Cardiac muscle cell (in vitro differentiated cells and primary cell): ENCODE measurements around the gene HOXB3. TPM values are rescaled to one million over a fixed set of nuclear protein-coding genes. Genes with fewer than 3 reads are reported as not detected.
A peak's percentile ranks its signal among the peaks of the same experiment; 100 is the strongest.

Experiments
- DNase-seq, 2 donors: peaks; one replicate each; pipeline versions ENCODE4 v3.0.0 to v3.0.0-alpha.2; 2010 to 2017; ENCODE audit warnings: low read depth in 1 of 2, low spot score in 1 of 2
- H3K27ac ChIP-seq: fragments of 200-600 bp; sonication (generic); 2 replicates; pipeline ENCODE4 v1.5.1; 2016
- H3K27me3 ChIP-seq: fragments of 200-600 bp; sonication (generic); 2 replicates; pipeline ENCODE4 v1.6.0; 2016; ENCODE audit warnings: control low read depth
- H3K36me3 ChIP-seq: fragments of 200-600 bp; sonication (generic); 2 replicates; pipeline ENCODE4 v1.5.1; 2016; ENCODE audit warnings: control low read depth
- H3K4me1 ChIP-seq: fragments of 200-600 bp; sonication (generic); 2 replicates; pipeline ENCODE4 v1.8.1; 2017; ENCODE audit warnings: low read depth, mild to moderate bottlenecking, mixed run types
- H3K4me3 ChIP-seq: fragments of 200-600 bp; sonication (generic); 2 replicates; pipeline ENCODE4 v1.5.1; 2016; ENCODE audit warnings: mild to moderate bottlenecking
- H3K9me3 ChIP-seq: fragments of 200-600 bp; sonication (generic); 2 replicates; pipeline ENCODE4 v1.5.1; 2017; ENCODE audit warnings: low read depth, mild to moderate bottlenecking, control low read depth
- polyA plus RNA-seq: library from polyadenylated mRNA; unstranded; fragments of >200 nt; fragmentation: Nextera tagmentation; extraction: Ambion mirVana; gene quantifications from 2 replicates; pipeline ENCODE4 v1.2.1, GENCODE V29; 2016
- total RNA-seq: library from RNA; depleted of rRNA; stranded (reverse); fragments of >200 nt; gene quantifications from 2 replicates; pipeline ENCODE4 v1.2.3, GENCODE V29; 2016
- TF ChIP-seq, protein P1 (sequence below): IDR thresholded peaks from 2 replicates; pipeline ENCODE4 v1.5.1; 2012; ENCODE audit warnings: low read depth, mild to moderate bottlenecking, low read length

HOXB3 gene
- total RNA-seq (37.7 and 42.4 TPM in 2 replicates), polyA plus RNA-seq (24.7 and 24.9 TPM in 2 replicates)

DNA sequence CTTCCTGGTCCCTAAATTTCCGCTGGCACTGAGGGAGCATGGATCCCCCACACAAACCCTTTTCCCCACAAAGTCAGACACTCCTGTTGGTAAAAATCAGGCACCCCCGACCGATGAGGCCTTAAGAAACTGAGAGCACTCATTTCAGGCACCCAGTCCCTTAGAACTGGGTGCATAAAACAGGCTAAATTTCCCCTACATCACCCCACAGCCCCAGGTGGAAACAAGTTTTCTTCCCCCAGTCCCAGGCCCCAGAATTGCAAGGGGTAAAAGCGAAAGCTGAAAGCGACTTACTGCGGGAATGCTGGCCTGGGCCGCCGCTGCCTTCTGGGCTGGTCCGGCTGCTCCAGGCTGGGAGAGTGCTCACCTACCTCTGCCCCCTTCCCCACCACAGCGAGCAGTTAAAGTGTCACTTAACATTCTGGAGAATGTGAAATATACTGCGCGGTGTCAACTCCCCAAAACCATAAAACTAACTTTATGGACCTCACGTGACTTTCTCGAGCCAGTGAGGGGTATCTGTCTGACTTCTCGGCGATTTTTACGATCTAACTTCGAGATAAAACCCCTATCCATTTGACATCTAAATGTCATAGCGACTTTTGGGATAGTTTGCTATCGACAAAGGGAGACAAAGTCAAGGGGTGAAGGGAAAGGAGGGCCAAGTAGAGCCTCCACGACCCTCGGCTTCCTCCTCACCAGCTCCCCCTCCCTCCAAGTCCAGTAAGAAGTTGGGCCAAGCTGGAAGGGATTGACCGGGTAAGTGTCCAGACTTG lies at the start of gene HOXB3:
Gene HOXB3, minus strand, starts transcription at position 411 of the 776 bp plus-strand sequence. CDS start 37,767 bp downstream, outside the sequence.
- TF ChIP-seq, protein P1, sequence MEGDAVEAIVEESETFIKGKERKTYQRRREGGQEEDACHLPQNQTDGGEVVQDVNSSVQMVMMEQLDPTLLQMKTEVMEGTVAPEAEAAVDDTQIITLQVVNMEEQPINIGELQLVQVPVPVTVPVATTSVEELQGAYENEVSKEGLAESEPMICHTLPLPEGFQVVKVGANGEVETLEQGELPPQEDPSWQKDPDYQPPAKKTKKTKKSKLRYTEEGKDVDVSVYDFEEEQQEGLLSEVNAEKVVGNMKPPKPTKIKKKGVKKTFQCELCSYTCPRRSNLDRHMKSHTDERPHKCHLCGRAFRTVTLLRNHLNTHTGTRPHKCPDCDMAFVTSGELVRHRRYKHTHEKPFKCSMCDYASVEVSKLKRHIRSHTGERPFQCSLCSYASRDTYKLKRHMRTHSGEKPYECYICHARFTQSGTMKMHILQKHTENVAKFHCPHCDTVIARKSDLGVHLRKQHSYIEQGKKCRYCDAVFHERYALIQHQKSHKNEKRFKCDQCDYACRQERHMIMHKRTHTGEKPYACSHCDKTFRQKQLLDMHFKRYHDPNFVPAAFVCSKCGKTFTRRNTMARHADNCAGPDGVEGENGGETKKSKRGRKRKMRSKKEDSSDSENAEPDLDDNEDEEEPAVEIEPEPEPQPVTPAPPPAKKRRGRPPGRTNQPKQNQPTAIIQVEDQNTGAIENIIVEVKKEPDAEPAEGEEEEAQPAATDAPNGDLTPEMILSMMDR = no peak
- H3K27me3 ChIP-seq = peaks cover 100% of the 10 kb centered on the region
- H3K4me1 ChIP-seq = peaks cover 6% of the 10 kb centered on the region
- no peaks in the 10 kb centered on the region for H3K9me3 ChIP-seq
- H3K27ac ChIP-seq = no peak within 1 kb of the TSS
- no peak within 1 kb of the TSS for H3K4me3 ChIP-seq
- DNase-seq = no peak
- no peaks in the 10 kb centered on the region for H3K36me3 ChIP-seq

DNA sequence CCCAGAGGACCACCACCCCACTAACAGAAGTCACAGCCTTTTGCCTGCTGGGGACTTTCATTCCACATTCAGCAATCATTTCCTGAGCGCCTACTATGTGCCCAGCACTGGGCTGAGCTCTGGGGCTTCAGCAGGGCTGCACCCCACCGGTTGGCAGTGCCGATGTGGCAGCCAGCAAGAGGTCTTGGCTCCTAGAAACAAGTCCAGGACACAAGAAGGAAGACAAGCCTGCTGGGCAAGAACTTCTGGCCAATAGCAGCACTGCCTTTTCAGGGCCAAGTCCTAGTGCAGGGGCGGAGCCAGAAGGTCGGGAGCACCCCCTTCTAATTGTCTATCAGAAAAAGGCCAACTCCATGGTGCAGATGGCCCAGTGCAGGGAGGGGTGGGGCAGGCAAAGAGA lies 49.1 kb upstream of the HOXB3 start:
- DNase-seq = no peak
- Histone ChIP-seq H3K9me3 (no peaks in the 10 kb centered on the region), H3K27ac (no peak overlapping the region), H3K27me3 (peaks cover 100% of the 10 kb centered on the region), H3K4me3 (no peak overlapping the region), H3K4me1 (no peaks in the 10 kb centered on the region), H3K36me3 (no peaks in the 10 kb centered on the region)
- TF ChIP-seq, protein P1 = no peak

DNA sequence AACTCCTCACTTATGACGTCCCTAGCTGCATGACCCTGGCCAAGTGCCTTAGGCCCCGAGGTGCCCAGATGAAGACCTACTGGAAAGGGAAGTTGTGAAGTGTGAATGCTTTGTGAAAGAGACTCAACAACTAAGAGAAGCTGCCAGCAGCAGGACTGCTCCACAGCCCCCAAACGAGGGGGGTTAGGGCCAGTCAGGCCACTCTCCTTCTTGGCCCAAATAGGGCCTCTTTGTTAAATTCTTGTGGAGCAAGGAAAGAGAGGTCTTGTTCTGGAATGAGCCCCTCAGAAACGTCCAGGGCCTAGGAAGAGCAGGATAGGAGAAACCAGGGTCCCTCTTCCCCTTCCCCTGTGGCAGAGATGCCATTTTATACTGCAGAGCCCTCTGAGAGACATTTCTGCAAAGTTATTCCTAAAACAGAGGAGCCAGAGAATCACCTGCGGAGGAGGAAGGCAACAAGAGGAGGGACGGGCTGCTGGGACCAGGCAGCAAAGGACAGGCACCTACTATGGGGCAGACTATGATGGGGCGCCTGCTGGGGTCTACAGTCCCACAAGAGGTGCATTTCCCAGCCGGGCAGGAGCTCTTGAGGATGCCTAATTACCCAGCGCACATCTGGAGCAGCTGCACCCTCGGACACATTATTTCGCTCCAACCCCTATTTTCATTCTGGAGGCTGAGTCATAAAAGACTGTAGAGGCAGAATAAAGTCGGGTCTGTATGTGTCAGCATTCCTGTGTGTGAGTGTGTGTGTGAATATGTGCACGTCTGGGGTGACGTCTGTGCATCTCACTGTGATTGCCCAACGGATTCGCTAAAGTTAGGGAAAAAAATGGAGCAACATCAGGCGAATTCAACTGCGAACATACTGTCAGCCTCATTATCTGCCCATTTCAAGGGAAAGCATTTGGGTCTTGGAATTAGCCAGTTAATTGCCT lies 47.6 kb upstream of the HOXB3 start:
- Histone ChIP-seq H3K9me3 (no peaks in the 10 kb centered on the region), H3K27me3 (peaks cover 100% of the 10 kb centered on the region), H3K36me3 (no peaks in the 10 kb centered on the region), H3K4me1 (no peaks in the 10 kb centered on the region), H3K27ac (no peak overlapping the region), H3K4me3 (no peak overlapping the region)
- TF ChIP-seq, protein P1 = no peak
- peak in 1 of 2 donors; percentile 67 for DNase-seq

DNA sequence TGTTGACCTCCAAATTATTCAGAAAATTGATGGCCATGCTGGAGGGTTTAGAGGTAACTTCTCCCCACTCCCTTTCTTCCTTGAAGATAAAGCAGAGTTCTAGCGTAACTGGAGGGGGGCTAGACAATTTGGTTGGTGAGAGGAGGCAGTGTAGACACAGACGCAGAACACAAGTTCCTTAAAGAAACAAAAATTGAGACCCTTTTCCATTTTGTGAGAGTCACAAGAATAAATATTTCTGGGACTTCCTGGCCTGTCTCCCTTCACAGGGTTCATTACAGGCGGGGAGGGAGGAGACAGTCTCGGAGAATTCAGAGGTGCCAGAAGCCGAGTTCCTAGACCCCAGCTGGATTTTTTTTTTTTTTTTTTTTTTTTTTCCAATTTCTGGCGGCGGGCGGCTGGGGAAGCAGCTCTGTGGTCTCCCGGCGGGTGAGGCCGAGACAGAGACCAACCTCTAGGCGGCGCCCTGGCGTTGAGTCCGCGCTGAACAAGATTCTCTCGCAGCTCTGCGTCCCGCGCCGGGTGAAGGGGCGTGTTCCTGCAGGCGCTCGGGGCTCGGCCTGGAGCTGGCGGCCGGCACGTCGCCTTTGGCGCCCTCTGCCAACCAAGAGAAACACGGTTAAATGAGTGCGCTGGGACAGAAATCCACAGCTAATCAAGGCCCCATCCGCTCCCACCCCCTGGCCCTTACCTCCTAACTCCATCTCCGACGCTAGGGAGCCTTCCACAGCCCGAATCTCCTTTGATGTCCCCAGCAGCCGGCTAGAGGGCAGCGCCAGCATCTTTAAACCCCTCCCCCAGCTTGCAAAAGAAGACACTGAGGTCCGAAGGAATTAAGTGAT lies 46.4 kb upstream of the HOXB3 start:
- H3K9me3 ChIP-seq = no peaks in the 10 kb centered on the region
- H3K4me3 ChIP-seq = no peak overlapping the region
- H3K4me1 ChIP-seq = no peaks in the 10 kb centered on the region
- H3K36me3 ChIP-seq = no peaks in the 10 kb centered on the region
- H3K27ac ChIP-seq = no peak overlapping the region
- TF ChIP-seq, protein P1 = peak; percentile 57
- peak; percentile 66 to 93 for DNase-seq
- peaks cover 100% of the 10 kb centered on the region for H3K27me3 ChIP-seq
